PC-3 (cell line): ENCODE measurements around the gene USH2A. TPM values are rescaled to one million over a fixed set of nuclear protein-coding genes. Genes with fewer than 3 reads are reported as not detected.

ENCODE experiments used
- ATAC-seq: fragments of 200-7000 bp; cut with Tn5 transposase; 2 replicates; pipeline ENCODE4 v1.9.1; 2020; ENCODE audit warnings: mild to moderate bottlenecking, moderate library complexity
- BruUV-seq: library from RNA; stranded (reverse); fragments of 400-500 nt; replicated peaks from 2 replicates; lab custom pipeline; 2021; lab: Mats Ljungman, UMichigan
- CTCF ChIA-PET: fragments of 300-600 bp; sonication (Branson Sonifier 250); formaldehyde crosslinking; loops from one replicate; lab custom pipeline; 2022; ENCODE audit warnings: antibody characterized with exemption; lab: Charles Lee
- POLR2A ChIA-PET: fragments of 300-600 bp; sonication (Branson Sonifier 250); formaldehyde crosslinking; loops from one replicate; lab custom pipeline; 2022; ENCODE audit warnings: antibody characterized with exemption; ENCODE audit not compliant: unreplicated experiment; lab: Charles Lee
- DNase-seq: peaks from one replicate; pipeline ENCODE4 v3.0.0-alpha.2; 2015
- H2AFZ ChIP-seq: fragments of 300-600 bp; sonication (generic); 2 replicates; pipeline ENCODE4 v1.6.0; 2016; ENCODE audit warnings: antibody characterized with exemption, low read length
- H3F3A ChIP-seq: fragments of 300-600 bp; sonication (generic); one replicate; pipeline ENCODE4 v1.6.0; 2017; ENCODE audit warnings: antibody characterized with exemption, low read length, control low read depth, mild to moderate bottlenecking; ENCODE audit not compliant: unreplicated experiment
- H3K27ac ChIP-seq: fragments of 300-600 bp; sonication (generic); 2 replicates; pipeline ENCODE4 v1.5.1; 2016; ENCODE audit warnings: mild to moderate bottlenecking, low read length
- H3K27me3 ChIP-seq: fragments of 300-600 bp; sonication (generic); 2 replicates; pipeline ENCODE4 v1.6.1; 2016; ENCODE audit warnings: low read length, mixed read lengths
- H3K36me3 ChIP-seq: fragments of 300-600 bp; sonication (generic); 2 replicates; pipeline ENCODE4 v1.6.1; 2016; ENCODE audit warnings: low read depth, mixed run types, low read length, mixed read lengths
- H3K4me1 ChIP-seq: fragments of 300-600 bp; sonication (generic); 2 replicates; pipeline ENCODE4 v1.5.1; 2016; ENCODE audit warnings: low read length; ENCODE audit not compliant: insufficient read depth
- H3K4me2 ChIP-seq: fragments of 300-600 bp; sonication (generic); 2 replicates; pipeline ENCODE4 v1.6.0; 2016; ENCODE audit warnings: low read length
- H3K4me3 ChIP-seq: fragments of 300-600 bp; sonication (generic); 2 replicates; pipeline ENCODE4 v1.5.1; 2016; ENCODE audit warnings: mild to moderate bottlenecking, low read length, mixed read lengths
- H3K79me2 ChIP-seq: fragments of 300-600 bp; sonication (generic); 2 replicates; pipeline ENCODE4 v1.6.1; 2017; ENCODE audit warnings: low read length, mixed read lengths
- H3K9ac ChIP-seq: fragments of 300-600 bp; sonication (generic); 2 replicates; pipeline ENCODE4 v1.6.0; 2016; ENCODE audit warnings: mild to moderate bottlenecking, low read length
- H3K9me2 ChIP-seq: fragments of 300-600 bp; sonication (generic); replicated peaks from 2 replicates; pipeline ENCODE4 v1.6.1; 2016; ENCODE audit warnings: mixed run types, low read length, mixed read lengths
- H3K9me3 ChIP-seq: fragments of 300-600 bp; sonication (generic); 2 replicates; pipeline ENCODE4 v1.6.1; 2016; ENCODE audit warnings: low read length, mixed read lengths
- H4K20me1 ChIP-seq: fragments of 300-600 bp; sonication (generic); 2 replicates; pipeline ENCODE4 v1.6.1; 2016; ENCODE audit warnings: low read length, mixed read lengths
- CTCF ChIP-seq: fragments of 300-600 bp; sonication (generic); conservative IDR thresholded peaks from 2 replicates; pipeline ENCODE4 v1.5.1; 2017; ENCODE audit warnings: antibody characterized with exemption, low read depth, mild to moderate bottlenecking, low read length
- EZH2 ChIP-seq: fragments of 300-600 bp; sonication (generic); IDR thresholded peaks from one replicate; pipeline ENCODE4 v1.6.1; 2017; ENCODE audit warnings: antibody characterized with exemption, mild to moderate bottlenecking, low read length; ENCODE audit not compliant: unreplicated experiment
- EZH2phosphoT487 ChIP-seq: fragments of 300-600 bp; sonication (generic); IDR thresholded peaks from 2 replicates; pipeline ENCODE4 v1.6.1; 2018; ENCODE audit warnings: mild to moderate bottlenecking, antibody characterized with exemption, low read length, borderline replicate concordance
- intact Hi-C: fragments of 100-400 bp; cut with micrococcal nuclease; formaldehyde crosslinking; loops from 2 replicates; pipeline ENCODE4 v1.9.0; 2023
- total RNA-seq: library from RNA; depleted of rRNA; stranded (reverse); fragments of >200 nt; gene quantifications from 2 replicates; pipeline ENCODE4 v1.2.3, GENCODE V29; 2014

Gene USH2A
- total RNA-seq, 1 experiment from 2014 or later = not detected

GRCh38 chr1:215844777-215845176 is 578.5 kb downstream of the USH2A start:
- no peak for DNase-seq
- Histone ChIP-seq H3K4me3 (peak overlapping the region; percentile 29; the same call in 1 of the 2 replicates), H3K9me2 (no peaks in the 10 kb centered on the region), H2AFZ (peak overlapping the region; percentile 66), H4K20me1 (no peaks in the 10 kb centered on the region), H3K4me1 (peaks cover 20% of the 10 kb centered on the region), H3F3A (no peaks in the 10 kb centered on the region), H3K9me3 (no peaks in the 10 kb centered on the region), H3K27ac (peak overlapping the region; percentile 26), H3K9ac (no peak overlapping the region), H3K36me3 (no peaks in the 10 kb centered on the region), H3K27me3 (no peaks in the 10 kb centered on the region), H3K4me2 (peak overlapping the region; percentile 68), H3K79me2 (no peaks in the 10 kb centered on the region)
- ATAC-seq = peak; percentile 4; the same call in 1 of the 2 replicates
- ChIA-PET CTCF (no interaction called here), POLR2A (no interaction called here)
- TF ChIP-seq CTCF = no peak
- TF ChIP-seq EZH2 = no peak
- no peak for TF ChIP-seq EZH2phosphoT487
- no TSS peak for BruUV-seq
- intact Hi-C loops = no loop called here

- POLR2A ChIA-PET = no interaction called here
- CTCF ChIA-PET = no interaction called here
- H3F3A ChIP-seq = no peaks in the 10 kb centered on the region
Observed at GRCh38 chr1:215844266-215844665, 579.0 kb downstream of the USH2A start.

More at GRCh38 chr1:215844266-215844665, 579.0 kb downstream of the USH2A start:
- Histone ChIP-seq H3K4me1 (peaks cover 20% of the 10 kb centered on the region), H4K20me1 (no peaks in the 10 kb centered on the region), H3K36me3 (no peaks in the 10 kb centered on the region), H3K9ac (no peak overlapping the region), H3K9me3 (no peaks in the 10 kb centered on the region), H3K27ac (no peak overlapping the region), H3K79me2 (no peaks in the 10 kb centered on the region), H3K27me3 (no peaks in the 10 kb centered on the region), H3K9me2 (no peaks in the 10 kb centered on the region), H2AFZ (no peak overlapping the region), H3K4me3 (no peak overlapping the region), H3K4me2 (no peak overlapping the region)
- ATAC-seq = no peak; the same call in 1 of the 2 replicates
- intact Hi-C loops = no loop called here
- peak; percentile 44 for DNase-seq
- BruUV-seq = no TSS peak
- TF ChIP-seq EZH2phosphoT487 (no peak), CTCF (no peak), EZH2 (no peak)
